HG03139 (cell line): ENCODE results near the gene S100Z.
"Not testable (repeated sequence)": the region's sequence is repeated elsewhere in the genome, so short reads cannot be mapped to it uniquely, and the experiment has no call there.

Experiments used
- ATAC-seq: cut with Tn5 transposase; IDR thresholded peaks from one replicate; pipeline ENCODE4 v1.9.1; 2021; ENCODE audit not compliant: unreplicated experiment

The S100Z gene

GRCh38 chr5:76822105-76822731 is 27.6 kb upstream of the S100Z start:
- ATAC-seq = not testable (repeated sequence)

DNA sequence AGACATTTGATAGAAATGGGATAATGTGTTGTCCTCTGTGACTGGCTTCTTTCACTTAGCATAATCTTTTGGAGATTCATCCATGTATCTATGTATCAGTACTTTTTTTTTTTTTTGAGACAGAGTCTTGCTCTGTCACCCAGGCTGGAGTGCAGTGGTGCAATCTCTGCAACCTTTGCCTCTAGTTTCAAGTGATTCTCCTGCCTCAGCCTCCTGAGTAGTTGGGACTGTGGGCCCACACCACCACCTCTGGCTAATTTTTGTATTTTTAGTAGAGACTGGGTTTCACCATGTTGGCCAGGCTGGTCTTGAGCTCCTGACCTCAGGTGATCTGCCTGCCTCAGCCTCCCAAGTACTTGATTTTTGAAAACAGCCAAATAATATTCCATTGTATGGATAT is 23.4 kb upstream of the S100Z start:
- not testable (repeated sequence) for ATAC-seq

DNA sequence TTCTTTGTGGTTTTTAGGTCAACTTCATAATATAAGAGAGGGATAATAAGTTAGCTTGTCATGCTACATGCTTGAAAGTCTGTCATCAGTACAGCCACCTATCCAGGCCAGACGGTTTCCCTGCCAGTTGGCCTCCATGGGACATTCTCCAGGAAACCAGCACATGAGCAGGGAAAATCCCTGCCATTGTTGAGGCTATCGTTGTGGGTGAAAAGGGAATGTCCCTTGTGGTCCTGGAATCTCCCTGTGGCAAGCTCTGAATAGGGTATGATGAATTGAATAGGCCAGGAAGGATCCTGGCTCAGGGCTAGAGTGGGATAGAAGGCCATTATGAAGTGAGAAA is 18.7 kb upstream of the S100Z start:
- ATAC-seq = no peak

- no peak for ATAC-seq
Measured at GRCh38 chr5:76836181-76836580, 13.6 kb upstream of the S100Z start.

DNA sequence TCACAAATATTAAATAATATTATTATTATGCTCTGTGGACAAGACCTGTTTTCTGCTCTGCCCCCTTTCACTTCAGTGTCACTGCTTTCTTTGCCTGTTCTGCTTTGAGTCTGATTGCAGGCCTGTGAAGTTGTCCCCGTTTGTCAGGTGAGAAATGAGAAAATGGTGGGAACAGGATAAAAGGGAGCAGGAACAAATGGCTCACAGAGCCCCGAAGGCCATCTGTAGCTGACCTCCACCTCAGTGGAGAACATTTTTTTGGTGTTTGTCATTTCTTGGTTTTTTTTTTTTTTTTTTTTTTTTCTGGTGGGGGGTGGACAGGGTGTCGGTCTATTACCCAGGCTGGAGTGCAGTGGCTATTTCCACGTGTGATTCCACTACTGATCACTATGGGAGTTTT is 13.2 kb upstream of the S100Z start:
- ATAC-seq = no peak

GRCh38 chr5:76838481-76839261 is 11.1 kb upstream of the S100Z start:
- no peak for ATAC-seq

- no peak for ATAC-seq
Measured at GRCh38 chr5:76841361-76841760, 8.5 kb upstream of the S100Z start.

- ATAC-seq = no peak
Measured at GRCh38 chr5:76845890-76846289, 3.9 kb upstream of the S100Z start.

GRCh38 chr5:76850543-76851145 is 830 bp downstream of the S100Z start:
- no peak for ATAC-seq

- no peak for ATAC-seq
Measured at GRCh38 chr5:76851728-76852369, 2.0 kb downstream of the S100Z start.

- no peak for ATAC-seq
Measured at GRCh38 chr5:76852772-76853171, 3.0 kb downstream of the S100Z start.

DNA sequence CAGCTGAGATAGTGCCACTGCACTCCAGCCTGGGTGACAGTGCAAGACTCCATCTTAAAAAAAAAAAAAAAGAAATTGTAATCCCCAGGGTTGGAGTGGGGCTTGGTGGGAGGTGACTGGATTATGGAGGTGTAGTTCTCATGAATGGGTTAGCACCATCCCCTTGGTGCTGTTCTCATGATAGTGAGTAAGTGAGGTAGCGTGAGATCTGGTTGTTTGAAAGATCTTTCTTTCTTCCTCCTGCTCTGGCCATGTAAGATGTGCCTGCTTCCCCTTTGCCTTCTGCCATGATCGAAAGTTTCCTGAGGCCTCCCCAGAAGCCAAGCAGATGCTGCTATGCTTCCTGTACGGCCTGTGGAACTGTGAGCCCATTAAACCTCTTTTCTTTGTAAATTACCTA is 3.9 kb downstream of the S100Z start:
- not testable (repeated sequence) for ATAC-seq

- no peak for ATAC-seq
Measured at GRCh38 chr5:76854644-76855043, 4.8 kb downstream of the S100Z start.

GRCh38 chr5:76855501-76855900 is 5.7 kb downstream of the S100Z start:
- ATAC-seq = not testable (repeated sequence)

- no peak for ATAC-seq
Measured at GRCh38 chr5:76855961-76856360, 6.1 kb downstream of the S100Z start.

GRCh38 chr5:76856800-76857199 is 7.0 kb downstream of the S100Z start:
- ATAC-seq = not testable (repeated sequence)

DNA sequence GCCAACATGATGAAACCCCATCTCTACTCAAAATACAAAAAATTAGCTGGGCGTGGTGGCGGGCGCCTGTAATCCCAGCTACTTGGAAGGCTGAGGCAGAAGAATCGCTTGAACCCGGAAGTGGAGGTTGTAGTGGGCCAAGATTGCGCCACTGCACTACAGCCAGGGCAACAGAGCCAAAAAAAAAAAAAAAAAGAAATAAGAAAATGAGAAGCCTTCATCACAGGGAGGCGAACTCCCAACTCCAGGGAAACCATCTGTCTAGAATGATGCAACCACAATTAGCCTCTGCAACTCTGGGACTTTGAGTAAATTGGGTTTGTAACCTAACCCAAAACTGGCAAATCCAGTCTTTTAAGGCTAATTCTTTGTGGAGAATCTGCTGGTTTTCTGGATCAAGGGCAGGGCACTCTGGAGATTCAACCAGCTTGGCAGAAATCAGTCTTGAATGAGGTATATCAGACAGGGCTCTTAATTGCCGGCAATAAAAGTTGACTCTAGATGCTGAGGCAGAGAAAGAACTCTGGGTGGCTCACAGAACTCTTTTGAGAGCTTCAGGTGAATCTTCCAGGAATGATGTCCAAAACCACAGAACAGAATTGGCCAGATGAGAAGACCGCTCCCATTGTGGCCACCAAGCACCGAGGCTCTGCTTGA is 9.9 kb downstream of the S100Z start:
- ATAC-seq = no peak

DNA sequence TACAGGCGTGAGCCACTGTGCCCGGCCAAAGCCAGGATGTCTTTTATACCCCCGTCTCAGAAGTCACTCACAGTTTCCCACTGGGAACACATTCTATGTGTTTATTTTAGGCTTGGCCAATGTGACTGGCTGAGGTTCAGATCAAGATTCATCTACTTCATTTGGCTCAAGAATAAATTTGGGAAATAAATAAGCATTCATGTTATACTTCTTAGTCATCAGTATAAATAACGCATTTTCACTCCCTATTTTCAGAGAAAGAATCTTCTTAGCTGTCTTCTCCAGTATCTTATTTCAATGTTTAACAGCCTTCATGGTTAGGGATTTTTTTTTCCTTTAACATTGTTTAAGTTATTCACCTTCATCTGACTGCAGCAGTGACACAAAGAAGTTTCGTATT is 11.8 kb downstream of the S100Z start:
- no peak for ATAC-seq

- ATAC-seq = no peak
Measured at GRCh38 chr5:76863001-76863400, 13.2 kb downstream of the S100Z start.

- ATAC-seq = no peak
Measured at GRCh38 chr5:76866503-76866902, 16.7 kb downstream of the S100Z start.

- ATAC-seq = no peak
Measured at GRCh38 chr5:76867038-76867437, 17.2 kb downstream of the S100Z start.
